OCI-LY1 (cell line): ENCODE results near the gene CEP57.

Experiments used
- CTCF ChIP-seq: fragments of 200-600 bp; sonication (generic), shearing (Covaris generic); IDR thresholded peaks from 2 replicates; pipeline ENCODE4 v1.5.1; 2017; ENCODE audit warnings: mild to moderate bottlenecking, antibody characterized with exemption, low read length, moderate library complexity, mixed read lengths
- EZH2 ChIP-seq: fragments of 200-600 bp; sonication (generic), shearing (Covaris generic); IDR thresholded peaks from 2 replicates; pipeline ENCODE4 v1.8.0; 2017; ENCODE audit warnings: borderline replicate concordance, mixed run types, mild to moderate bottlenecking, antibody characterized with exemption, low read length, moderate library complexity, mixed read lengths

GRCh38 chr11:95750101-95750500, 40.2 kb upstream of the CEP57 start:
- TF ChIP-seq CTCF (no peak), EZH2 (no peak)
